Activated T-helper 17 cell treated with anti-CD3 and anti-CD28 coated beads, Interleukin-2, amount 50 U/mL, for 72 hours (primary cell): ENCODE data around the gene NUTM2F. TPM values are rescaled to one million over a fixed set of nuclear protein-coding genes. Genes with fewer than 3 reads are reported as not detected.
"Not testable (repeated sequence)": the region's sequence is repeated elsewhere in the genome, so short reads cannot be mapped to it uniquely, and the experiment has no call there.

ENCODE experiments used
- ATAC-seq: fragments of 150-1000 bp; cut with Tn5 transposase; replicated peaks from 2 replicates; pipeline ENCODE4 v1.10.0; 2021; ENCODE audit warnings: mild to moderate bottlenecking, moderate library complexity
- H3K27ac Mint-ChIP-seq: one replicate; pipeline ENCODE4 v1.8.0; 2022; ENCODE audit warnings: mixed read lengths
- H3K27me3 Mint-ChIP-seq: one replicate; pipeline ENCODE4 v1.8.0; 2022; ENCODE audit warnings: mixed read lengths
- H3K36me3 Mint-ChIP-seq: one replicate; pipeline ENCODE4 v1.8.0; 2022; ENCODE audit warnings: low read depth, mild to moderate bottlenecking, mixed read lengths
- H3K4me1 Mint-ChIP-seq: one replicate; pipeline ENCODE4 v1.8.0; 2022; ENCODE audit warnings: mixed read lengths
- H3K4me3 Mint-ChIP-seq: one replicate; pipeline ENCODE4 v1.8.0; 2022; ENCODE audit warnings: mild to moderate bottlenecking, mixed read lengths
- H3K9me3 Mint-ChIP-seq: one replicate; pipeline ENCODE4 v1.8.0; 2022; ENCODE audit warnings: mixed read lengths
- total RNA-seq, 2 donors: library from RNA; stranded (reverse); gene quantifications; one replicate each; pipeline ENCODE4 v1.2.3, GENCODE V29; 2022

NUTM2F gene, protein sequence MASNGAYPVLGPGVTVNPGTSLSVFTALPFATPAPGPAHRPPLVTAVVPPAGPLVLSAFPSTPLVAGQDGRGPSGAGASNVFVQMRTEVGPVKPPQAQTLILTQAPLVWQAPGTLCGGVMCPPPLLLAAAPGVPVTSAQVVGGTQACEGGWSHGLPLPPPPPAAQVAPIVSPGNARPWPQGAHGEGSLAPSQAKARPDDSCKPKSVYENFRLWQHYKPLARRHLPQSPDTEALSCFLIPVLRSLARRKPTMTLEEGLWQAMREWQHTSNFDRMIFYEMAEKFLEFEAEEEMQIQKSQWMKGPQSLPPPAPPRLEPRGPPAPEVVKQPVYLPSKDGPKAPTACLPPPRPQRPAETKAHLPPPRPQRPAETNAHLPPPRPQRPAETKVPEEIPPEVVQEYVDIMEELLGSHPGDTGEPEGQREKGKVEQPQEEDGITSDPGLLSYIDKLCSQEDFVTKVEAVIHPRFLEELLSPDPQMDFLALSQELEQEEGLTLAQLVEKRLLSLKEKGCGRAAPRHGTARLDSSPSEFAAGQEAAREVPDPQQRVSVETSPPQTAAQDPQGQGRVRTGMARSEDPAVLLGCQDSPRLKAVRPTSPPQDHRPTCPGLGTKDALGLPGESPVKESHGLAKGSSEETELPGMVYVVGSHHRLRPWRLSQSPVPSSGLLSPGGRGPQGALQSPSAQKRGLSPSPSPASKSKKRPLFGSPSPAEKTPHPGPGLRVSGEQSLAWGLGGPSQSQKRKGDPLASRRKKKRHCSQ
- not detected for total RNA-seq

DNA sequence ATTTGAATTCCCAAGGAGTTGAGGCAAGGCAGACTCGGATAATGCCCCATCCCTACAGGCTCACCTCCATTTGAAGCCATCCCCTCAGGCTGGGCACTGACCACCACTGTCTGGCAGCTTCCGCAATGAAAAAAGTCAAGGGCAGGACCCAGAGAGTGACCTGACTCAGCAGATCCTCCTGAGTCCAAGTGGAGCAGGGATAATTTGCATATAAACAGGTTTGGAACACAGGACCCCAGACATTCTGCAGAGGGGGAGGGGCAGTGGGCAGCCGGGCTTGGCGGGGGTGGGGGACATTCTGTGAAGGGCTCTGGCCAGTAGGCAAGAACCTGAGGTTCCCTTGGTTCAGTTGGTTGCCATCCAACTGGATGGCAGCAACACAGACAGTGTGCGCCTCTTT, at the start of gene NUTM2F:
Gene NUTM2F, minus strand, starts transcription at position 101 of the 400 bp plus-strand sequence. Its CDS starts 21 bp downstream, at position 80.
- not testable (repeated sequence) for H3K36me3 Mint-ChIP-seq, ATAC-seq, H3K27me3 Mint-ChIP-seq, H3K4me1 Mint-ChIP-seq, H3K4me3 Mint-ChIP-seq, H3K9me3 Mint-ChIP-seq, H3K27ac Mint-ChIP-seq

DNA sequence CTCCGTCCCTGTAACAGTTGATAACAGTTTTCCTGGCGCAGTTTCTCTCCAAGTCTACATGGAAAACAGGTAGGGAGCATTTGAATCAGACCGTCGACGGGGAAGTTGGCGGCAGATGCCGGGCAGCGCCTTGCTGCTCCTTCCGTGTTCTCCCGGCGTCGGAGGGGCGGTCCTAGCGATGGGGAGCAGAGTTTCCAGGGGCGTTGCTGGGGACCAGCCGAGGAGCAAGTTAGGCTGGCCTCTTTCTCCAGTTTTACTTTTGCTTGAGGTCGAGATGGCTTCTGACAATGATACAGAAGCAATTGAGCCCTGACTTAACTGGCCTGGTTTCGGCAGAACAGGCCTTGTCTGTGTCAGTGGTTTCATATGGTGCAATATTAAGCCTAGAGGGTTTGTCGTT, 46.8 kb upstream of the NUTM2F start:
- not testable (repeated sequence) for H3K27ac Mint-ChIP-seq, H3K4me1 Mint-ChIP-seq, H3K9me3 Mint-ChIP-seq, H3K27me3 Mint-ChIP-seq, H3K36me3 Mint-ChIP-seq
- peak; percentile 51 for ATAC-seq
- peak overlapping the region; percentile 77 for H3K4me3 Mint-ChIP-seq

DNA sequence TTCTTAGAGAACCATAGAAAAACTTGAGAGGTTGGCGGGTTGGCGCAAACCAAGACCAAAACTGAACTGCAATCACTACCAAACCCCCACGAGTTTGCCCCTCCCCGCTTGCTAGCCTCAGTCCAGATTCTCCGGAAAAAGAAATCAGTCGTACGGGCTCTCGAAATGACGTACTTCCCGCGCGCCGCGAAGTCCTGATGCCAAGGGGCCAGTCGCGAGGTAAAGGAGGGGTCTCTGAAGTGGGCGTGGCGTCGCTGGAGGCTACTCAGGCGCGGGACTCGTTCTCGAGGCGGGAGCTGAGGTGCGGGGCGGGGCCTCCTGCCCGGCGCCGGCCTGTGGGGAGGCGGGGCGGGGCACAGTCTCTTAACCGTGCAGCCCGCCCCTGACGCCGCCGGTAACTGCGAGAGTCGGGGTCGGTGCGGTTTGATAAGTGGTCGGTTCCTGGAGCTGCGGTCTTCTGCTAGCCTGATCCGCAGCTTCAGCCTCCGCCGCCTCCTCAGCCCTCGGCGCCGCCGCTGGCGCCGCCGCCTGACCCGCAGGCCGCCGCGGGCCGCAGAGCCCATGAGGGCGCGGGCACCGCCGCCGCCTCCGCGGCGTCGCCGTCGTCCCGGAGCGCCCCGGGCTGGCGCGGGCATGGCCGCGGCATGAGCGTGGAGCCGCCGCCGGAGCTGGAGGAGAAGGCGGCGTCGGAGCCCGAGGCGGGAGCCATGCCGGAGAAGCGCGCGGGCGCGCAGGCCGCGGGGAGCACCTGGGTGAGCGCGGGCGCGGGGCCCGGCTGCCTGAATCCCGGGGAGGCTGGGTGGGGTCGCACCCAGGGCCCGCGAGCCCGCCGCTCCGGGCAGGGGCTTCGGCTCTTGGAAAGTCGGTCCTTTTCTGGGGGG, 46.0 kb upstream of the NUTM2F start:
- H3K27me3 Mint-ChIP-seq, H3K9me3 Mint-ChIP-seq, H3K36me3 Mint-ChIP-seq, H3K4me1 Mint-ChIP-seq: not testable (repeated sequence)
- H3K27ac Mint-ChIP-seq, result peak overlapping the region; percentile 76
- H3K4me3 Mint-ChIP-seq, result peak overlapping the region; percentile 78
- peak; percentile 96 for ATAC-seq

DNA sequence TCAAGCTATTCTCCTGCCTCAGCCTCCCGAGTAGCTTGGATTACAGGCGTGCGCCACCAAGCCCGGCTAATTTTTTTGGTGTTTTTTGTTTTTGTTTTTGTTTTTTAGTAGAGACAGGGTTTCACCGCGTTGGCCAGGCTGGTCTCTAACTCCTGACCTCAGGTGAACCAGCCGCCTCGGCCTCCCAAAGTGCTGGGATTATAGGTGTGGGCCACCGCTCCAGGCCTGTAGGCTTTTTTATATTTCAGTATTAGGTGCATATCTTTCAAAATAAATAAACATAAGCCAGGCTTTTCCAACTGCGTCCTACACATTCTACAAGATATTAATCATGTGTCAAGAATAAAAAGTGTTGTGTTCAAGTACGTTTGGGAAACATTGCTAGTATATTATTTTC, 45.3 kb upstream of the NUTM2F start:
- H3K4me3 Mint-ChIP-seq, result peak overlapping the region; percentile 78
- H3K27me3 Mint-ChIP-seq, H3K36me3 Mint-ChIP-seq: not testable (repeated sequence)

DNA sequence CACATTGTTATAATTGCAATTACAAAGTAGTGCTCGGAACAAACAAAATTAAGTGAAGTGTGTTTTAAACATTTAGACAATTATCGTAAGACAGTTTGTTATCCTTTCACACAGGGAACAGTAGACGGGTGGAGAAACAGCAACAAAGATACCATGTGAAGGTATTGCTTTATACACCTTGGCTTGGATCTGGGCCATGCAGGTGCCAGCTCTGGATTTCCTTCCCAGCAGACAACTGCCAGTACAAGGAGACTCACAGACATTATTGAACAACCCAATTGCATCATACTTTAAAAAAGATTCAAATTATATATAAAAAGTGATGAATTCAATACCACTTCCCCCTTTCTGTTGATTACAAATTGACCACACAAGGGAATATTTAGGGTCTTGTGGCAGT, 41.8 kb upstream of the NUTM2F start:
- H3K27me3 Mint-ChIP-seq, H3K9me3 Mint-ChIP-seq, H3K4me3 Mint-ChIP-seq, ATAC-seq, H3K4me1 Mint-ChIP-seq, H3K36me3 Mint-ChIP-seq, H3K27ac Mint-ChIP-seq: not testable (repeated sequence)

More for the DNA sequence above, 45.3 kb upstream of the NUTM2F start:
- not testable (repeated sequence) for H3K4me1 Mint-ChIP-seq, ATAC-seq, H3K9me3 Mint-ChIP-seq
- peak overlapping the region; percentile 76 for H3K27ac Mint-ChIP-seq

DNA sequence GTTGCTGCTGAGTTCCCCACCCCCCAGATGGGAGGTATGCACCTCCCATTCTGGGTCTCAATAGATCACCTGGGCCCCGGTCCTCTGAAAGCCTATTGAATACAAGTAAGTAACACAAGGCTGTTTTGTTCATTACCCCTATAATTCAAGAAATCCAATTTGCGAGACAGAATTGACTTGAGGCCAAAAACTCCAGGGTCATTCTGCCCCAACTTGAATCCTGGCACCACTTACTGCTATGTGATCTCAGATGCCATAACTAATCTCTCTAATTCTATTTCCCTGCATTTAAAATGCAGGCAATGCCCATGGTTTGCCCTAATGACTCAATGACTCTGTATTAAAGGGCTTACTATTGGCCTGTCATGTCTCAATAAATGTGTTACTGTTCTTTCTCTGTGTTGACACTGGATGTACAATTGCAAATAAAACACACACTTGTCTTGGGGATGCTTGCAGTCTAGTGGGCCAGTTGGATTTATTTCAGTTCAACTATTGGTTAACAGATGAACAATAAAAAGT, 35.7 kb upstream of the NUTM2F start:
- H3K4me3 Mint-ChIP-seq, H3K27me3 Mint-ChIP-seq, H3K9me3 Mint-ChIP-seq, ATAC-seq, H3K27ac Mint-ChIP-seq, H3K36me3 Mint-ChIP-seq, H3K4me1 Mint-ChIP-seq: not testable (repeated sequence)

DNA sequence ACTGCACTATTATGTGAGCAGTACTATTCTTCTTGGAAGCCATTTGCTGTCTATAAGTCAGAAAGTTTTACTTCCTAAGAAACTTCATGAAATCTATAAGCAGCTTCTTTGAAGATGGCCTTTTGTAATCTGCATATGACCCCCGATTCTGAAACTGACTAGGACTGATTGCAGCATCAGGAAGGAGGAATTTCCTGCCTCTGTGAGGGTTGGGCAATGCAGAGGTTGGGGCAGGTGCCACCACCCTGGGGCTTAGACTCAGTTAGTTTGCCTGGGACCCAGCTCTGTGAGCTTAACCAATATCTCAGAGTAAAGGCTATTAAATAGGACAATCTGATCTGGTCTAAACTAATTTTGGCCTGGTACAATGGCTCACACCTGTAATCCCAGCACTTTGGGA, 28.7 kb upstream of the NUTM2F start:
- not testable (repeated sequence) for H3K4me1 Mint-ChIP-seq, ATAC-seq, H3K27me3 Mint-ChIP-seq, H3K9me3 Mint-ChIP-seq, H3K27ac Mint-ChIP-seq, H3K36me3 Mint-ChIP-seq, H3K4me3 Mint-ChIP-seq

DNA sequence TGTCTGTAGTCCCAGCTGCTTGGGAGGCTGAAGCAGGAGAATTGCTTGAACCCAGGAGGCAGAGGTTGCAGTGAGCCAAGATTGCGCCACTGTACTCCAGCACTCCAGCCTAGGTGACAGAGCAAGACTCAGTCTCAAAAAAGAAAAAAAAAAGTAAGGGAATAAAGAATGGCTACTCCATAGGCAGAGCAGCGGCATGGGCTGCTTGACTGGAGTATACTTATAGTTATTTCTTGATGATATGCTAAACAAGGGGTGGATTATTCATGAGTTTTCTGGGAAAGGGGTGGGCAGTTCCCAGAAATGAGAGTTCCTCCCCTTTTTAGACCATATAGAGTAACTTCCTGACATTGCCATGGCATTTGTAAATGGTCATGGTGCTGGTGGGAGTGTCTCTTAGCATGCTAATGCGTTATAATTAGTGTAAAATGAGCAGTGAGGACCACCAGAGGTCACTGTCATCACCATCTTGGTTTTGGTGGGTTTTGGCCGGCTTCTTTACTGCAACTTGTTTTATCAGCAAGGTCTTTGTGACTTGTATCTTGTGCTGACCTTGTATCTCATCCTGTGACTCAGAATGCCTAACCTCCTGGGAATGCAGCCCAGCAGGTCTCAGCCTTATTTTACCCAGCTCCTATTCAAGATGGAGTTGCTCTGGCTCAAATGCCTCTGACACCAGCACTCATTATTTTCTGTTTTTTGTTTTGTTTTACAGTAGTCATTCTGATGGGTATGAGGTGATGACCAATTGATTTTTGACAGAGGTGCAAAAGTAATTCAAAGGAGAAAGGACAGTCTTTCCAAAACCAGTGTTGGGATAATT, 23.7 kb upstream of the NUTM2F start:
- not testable (repeated sequence) for H3K4me3 Mint-ChIP-seq, ATAC-seq, H3K9me3 Mint-ChIP-seq, H3K36me3 Mint-ChIP-seq, H3K27me3 Mint-ChIP-seq, H3K4me1 Mint-ChIP-seq, H3K27ac Mint-ChIP-seq

DNA sequence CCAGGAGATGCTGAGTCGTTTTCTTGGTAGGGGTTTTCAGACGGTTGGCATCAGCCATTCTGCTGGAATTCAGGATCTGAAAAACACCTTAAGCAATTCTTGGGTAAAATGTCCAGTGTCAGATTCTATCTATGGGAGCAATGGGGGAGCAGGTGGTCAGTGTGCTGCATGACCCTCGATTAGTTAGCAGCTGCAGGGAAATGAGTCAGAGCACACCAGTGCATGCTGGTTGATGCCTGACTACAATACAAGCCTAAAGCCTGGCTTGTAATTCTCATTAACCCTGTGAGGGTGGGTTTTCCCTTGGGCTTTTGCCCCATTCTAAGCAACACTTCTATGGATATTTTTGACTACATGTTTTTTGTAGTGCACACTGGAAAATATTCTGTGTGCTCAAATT, 20.3 kb upstream of the NUTM2F start:
- not testable (repeated sequence) for ATAC-seq, H3K9me3 Mint-ChIP-seq, H3K27ac Mint-ChIP-seq, H3K36me3 Mint-ChIP-seq, H3K4me1 Mint-ChIP-seq, H3K27me3 Mint-ChIP-seq, H3K4me3 Mint-ChIP-seq

DNA sequence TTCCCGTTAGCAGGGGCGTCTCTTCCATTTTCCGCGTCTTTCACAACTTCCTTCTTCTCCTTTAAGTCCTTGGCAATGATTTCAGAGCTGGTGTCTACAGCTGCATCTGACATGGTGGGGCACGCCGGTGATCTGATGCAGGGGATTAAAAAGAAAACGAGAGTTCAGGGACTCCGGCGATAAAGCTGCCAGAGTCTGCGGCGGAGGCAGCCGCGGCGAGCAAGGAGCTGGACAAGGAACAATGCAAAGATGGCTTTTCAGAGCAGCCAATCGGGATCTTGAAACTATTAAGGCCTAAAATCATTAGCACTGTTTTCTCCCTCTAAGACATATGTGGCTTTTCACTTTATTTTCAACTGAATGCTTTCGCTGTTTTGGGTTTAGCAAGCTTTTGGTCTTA, 19.0 kb upstream of the NUTM2F start:
- not testable (repeated sequence) for H3K4me1 Mint-ChIP-seq, H3K36me3 Mint-ChIP-seq, H3K9me3 Mint-ChIP-seq, ATAC-seq, H3K27me3 Mint-ChIP-seq
- peak overlapping the region; percentile 85 for H3K27ac Mint-ChIP-seq
- H3K4me3 Mint-ChIP-seq, result peak overlapping the region; percentile 47

DNA sequence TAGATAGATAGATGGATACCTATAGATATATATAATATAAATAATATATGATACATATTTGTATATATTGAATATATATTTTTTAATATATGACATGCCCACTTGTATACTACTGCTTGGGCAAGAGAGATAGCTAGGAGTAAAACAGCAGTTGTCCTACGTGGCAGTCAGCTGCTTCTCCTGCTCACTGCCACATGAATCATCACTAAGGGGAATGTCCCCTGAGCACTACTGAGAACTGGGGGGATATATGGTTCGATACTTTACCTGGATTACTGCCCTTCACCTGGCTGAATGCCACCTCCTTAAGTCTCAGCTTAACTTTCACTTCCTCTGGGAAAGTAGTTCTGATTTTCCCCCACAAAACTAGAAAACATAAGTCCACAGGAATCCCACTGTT, 13.3 kb upstream of the NUTM2F start:
- not testable (repeated sequence) for H3K27ac Mint-ChIP-seq, H3K27me3 Mint-ChIP-seq, H3K4me1 Mint-ChIP-seq, H3K4me3 Mint-ChIP-seq, H3K36me3 Mint-ChIP-seq, H3K9me3 Mint-ChIP-seq
- ATAC-seq, result peak; percentile 87

DNA sequence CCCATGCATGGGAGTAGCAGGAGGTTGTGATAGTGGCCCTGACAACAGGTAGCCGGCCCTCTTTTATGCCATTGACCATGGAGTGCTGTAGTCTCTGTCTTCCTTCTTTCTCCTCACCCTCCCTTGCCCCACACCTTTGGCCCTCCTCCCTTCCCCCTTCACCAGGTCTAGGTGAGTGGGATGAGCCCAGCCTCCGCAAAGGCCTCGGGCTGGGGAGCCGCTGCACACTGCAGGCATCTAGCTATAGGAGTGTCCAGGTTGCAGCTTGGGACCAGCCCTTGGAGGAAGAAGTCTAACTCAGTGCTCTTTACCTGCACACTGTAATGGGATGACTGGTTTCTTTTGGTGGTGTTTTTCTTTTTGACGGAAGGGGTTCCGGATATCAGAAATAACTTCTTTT, 12.3 kb upstream of the NUTM2F start:
- not testable (repeated sequence) for H3K36me3 Mint-ChIP-seq, H3K4me1 Mint-ChIP-seq, H3K27me3 Mint-ChIP-seq, H3K9me3 Mint-ChIP-seq, H3K4me3 Mint-ChIP-seq, H3K27ac Mint-ChIP-seq, ATAC-seq

DNA sequence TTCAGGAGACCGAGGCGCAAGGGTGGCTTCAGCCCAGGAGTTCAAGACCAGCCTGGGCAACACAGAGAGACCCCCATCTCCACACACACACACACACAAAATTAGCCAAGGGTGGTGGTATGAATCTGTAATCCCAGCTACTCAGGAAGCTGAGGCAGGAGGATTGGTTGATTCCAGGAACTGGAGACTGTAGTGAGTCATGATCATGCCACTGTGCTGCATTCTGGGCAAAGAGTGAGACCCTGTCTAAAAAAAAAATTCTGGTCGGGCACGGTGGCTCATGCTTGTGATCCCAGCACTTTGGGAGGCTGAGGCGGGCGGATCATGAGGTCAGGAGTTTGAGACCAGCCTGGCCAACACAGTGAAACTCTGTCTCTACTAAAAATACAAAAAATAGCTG, 11.2 kb upstream of the NUTM2F start:
- ATAC-seq, result peak; percentile 61
- not testable (repeated sequence) for H3K4me1 Mint-ChIP-seq, H3K27ac Mint-ChIP-seq, H3K4me3 Mint-ChIP-seq, H3K36me3 Mint-ChIP-seq, H3K27me3 Mint-ChIP-seq, H3K9me3 Mint-ChIP-seq

DNA sequence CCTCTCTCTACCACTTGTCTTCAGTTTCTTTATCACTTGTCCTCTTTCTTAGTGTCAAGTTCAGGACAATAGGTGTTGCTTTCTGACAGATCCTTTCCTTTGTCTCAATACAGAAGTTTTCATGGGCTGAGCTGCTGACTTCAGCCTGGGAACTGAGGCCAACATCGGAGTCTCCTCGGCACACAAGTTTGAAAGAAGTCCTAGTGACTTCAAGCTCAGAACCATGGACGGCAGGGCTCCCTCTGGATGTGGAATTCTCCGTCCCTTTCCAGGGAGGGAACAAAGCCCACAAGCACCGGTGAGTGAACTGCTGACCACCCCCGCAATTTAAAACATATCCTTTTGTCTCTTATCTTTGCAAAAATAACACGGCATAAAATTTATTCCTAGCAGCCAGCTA, 10.3 kb upstream of the NUTM2F start:
- H3K27ac Mint-ChIP-seq, H3K4me1 Mint-ChIP-seq, H3K36me3 Mint-ChIP-seq, H3K9me3 Mint-ChIP-seq, H3K4me3 Mint-ChIP-seq, H3K27me3 Mint-ChIP-seq, ATAC-seq: not testable (repeated sequence)
